Measurements from ENCODE around the gene MTRF1. TPM values are rescaled to one million over a fixed set of nuclear protein-coding genes. Genes with fewer than 3 reads are reported as not detected.

MTRF1 gene
- total and polyA plus RNA-seq, 10 donors = 10.6 to 17.8 (median 16.1) TPM

Other genes with a start within 250 kb of the MTRF1 start
- gene ELF1, start 244.3 kb downstream of the MTRF1 start, total RNA-seq = 100 to 1,000 TPM; 107 to 146 (median 124) TPM
- 10 to 100 TPM; 18.0 to 33.7 (median 28.3) TPM for gene ELF1, start 244.3 kb downstream of the MTRF1 start, polyA plus RNA-seq
- gene WBP4, start 202.1 kb downstream of the MTRF1 start, total RNA-seq = 1 to 10 TPM; 7.0 to 9.2 (median 8.0) TPM
- 1 to 10 TPM; 7.9 to 9.1 (median 9.0) TPM for gene WBP4, start 202.1 kb downstream of the MTRF1 start, polyA plus RNA-seq
- 10 to 100 TPM in 1 of 7 donors, 1 to 10 TPM in 6; 5.0 to 10.0 (median 6.0) TPM for gene KBTBD6, start 130.8 kb downstream of the MTRF1 start, total RNA-seq
- 1 to 10 TPM; 2.4 to 3.8 (median 3.7) TPM for gene KBTBD6, start 130.8 kb downstream of the MTRF1 start, polyA plus RNA-seq
- 10 to 100 TPM in 4 of 7 donors, 1 to 10 TPM in 3; 6.9 to 14.9 (median 11.1) TPM for gene KBTBD7, start 69.0 kb downstream of the MTRF1 start, total RNA-seq
- 1 to 10 TPM; 2.8 to 4.7 (median 3.4) TPM for gene KBTBD7, start 69.0 kb downstream of the MTRF1 start, polyA plus RNA-seq
- 10 to 100 TPM; 22.9 to 45.3 (median 27.7) TPM for gene NAA16, start 47.7 kb upstream of the MTRF1 start, total RNA-seq
- 10 to 100 TPM in 2 of 3 donors, 1 to 10 TPM in 1; 8.1 to 10.2 (median 10.1) TPM for gene NAA16, start 47.7 kb upstream of the MTRF1 start, polyA plus RNA-seq
- gene RGCC, start 194.0 kb upstream of the MTRF1 start, total RNA-seq = 10 to 100 TPM; 14.1 to 76.4 (median 33.6) TPM
- gene RGCC, start 194.0 kb upstream of the MTRF1 start, polyA plus RNA-seq = 10 to 100 TPM in 2 of 3 donors, 1 to 10 TPM in 1; 5.1 to 14.6 (median 12.2) TPM

Data from spleen (tissue), 10 donors.